Tracheal epithelial cell (primary cell): ENCODE data around the gene KPNA4. TPM values are rescaled to one million over a fixed set of nuclear protein-coding genes. Genes with fewer than 3 reads are reported as not detected.

ENCODE experiments used
- total RNA-seq: library from RNA; depleted of rRNA; stranded (reverse); fragments of >200 nt; gene quantifications from 2 replicates; pipeline ENCODE4 v1.2.1, GENCODE V29; 2014

KPNA4 gene, protein sequence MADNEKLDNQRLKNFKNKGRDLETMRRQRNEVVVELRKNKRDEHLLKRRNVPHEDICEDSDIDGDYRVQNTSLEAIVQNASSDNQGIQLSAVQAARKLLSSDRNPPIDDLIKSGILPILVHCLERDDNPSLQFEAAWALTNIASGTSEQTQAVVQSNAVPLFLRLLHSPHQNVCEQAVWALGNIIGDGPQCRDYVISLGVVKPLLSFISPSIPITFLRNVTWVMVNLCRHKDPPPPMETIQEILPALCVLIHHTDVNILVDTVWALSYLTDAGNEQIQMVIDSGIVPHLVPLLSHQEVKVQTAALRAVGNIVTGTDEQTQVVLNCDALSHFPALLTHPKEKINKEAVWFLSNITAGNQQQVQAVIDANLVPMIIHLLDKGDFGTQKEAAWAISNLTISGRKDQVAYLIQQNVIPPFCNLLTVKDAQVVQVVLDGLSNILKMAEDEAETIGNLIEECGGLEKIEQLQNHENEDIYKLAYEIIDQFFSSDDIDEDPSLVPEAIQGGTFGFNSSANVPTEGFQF
- 32.0 and 33.0 TPM in 2 replicates for total RNA-seq

DNA sequence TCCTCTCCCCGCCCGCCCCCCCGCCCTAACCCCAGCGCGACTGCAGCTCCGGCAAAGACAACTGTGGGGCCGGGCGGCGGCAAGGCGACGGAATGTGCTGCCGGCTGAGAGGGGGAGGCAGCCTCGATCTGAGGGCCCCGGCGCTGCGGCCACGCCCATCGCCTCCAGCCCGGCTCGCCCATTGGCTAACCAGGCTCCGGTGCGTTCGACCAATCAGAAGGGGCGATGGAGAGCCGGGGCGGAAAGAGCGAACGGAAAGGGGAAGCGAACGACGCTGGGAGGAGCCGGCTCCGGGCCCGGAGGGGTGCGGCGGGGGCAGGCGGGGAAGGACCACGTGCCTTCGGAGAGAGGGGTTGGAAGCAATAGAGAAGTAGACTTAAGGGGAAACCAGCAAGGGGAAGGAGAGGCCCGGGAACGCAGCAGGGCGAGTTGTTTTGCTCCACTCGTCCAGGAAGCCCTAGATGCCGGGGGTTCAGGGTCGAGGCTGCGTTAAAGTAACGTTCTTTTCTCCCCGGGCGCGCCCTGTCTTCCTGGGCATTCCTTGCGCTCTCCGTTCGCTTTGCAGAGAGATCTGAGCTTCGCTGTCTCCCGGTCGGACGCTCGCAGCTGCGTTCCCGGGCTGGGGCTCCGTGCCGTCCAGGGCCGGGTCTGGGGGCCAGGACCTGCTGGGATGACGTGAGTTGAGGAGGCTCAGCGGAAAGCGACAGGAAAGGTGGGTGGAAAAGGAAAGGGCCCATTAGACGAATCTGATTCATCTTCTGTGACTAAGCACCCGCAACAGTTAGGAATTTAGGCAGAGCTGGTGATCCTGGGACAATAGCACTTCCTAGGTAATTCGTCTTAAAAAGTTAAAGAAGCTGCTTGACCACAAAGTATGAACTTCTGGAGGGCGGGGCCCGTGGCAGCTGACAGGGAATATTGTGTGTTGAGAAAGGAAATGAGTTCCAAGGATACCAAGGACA lies at the start of gene KPNA4:
KPNA4 (minus strand) TSS at position 130 of the 962 bp plus-strand sequence. CDS start 289 bp downstream, outside the sequence.

DNA sequence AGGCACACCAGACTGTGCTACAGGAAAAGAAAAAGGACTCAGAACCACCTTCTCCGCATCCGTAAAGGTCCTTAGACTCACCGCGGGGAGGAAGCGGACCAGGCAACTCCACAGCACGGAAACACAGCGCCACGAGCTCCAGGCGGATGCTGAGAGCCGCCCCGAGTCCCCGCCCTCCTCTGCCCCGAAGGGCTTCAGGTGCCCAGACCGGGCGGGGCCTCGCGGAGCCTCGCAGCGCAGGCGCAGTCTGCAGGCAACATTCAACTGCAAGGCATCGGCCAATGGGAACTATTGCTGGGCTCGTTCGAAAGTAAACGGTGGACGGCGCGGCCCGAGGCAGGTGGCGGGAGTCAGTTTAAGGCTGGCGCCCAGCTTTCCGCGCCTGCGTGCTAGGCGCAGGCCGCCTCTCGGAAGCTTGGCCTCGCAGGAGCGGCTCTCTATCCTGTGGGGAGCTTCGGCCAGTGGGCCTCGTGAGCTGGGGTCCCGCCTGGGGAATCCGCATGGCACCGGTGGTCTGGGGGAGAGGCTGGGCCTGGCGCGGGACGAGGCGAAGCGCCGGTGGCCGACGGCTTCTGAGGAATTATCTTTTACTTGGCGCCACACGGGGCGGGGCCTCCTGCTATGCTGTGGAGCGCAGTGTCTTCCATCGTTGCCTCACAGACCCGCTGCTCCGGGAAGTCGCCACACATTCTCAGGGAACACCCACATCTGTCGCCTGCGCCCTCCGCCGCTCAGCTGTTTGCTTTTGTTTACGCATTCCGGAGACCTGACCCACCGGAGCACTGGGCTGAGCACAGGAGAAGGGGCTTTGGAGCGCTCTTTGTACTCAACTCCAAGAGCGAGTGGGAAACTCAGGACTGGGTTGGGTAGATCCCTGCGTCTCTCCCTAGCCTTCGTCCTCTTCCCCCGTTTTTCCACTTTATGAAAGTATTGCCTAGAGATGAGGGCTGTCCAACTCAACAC lies 115.5 kb downstream of the KPNA4 start, which contains the start of gene TRIM59:
TRIM59 (minus strand) TSS at position 151 of the 963 bp plus-strand sequence. CDS start 10,603 bp downstream, outside the sequence.

Other genes starting within 250 kb of the KPNA4 start
- gene IFT80, start 166.3 kb downstream of the KPNA4 start, total RNA-seq, result 13.7 and 19.4 TPM in 2 replicates
- gene SMC4, start 165.9 kb downstream of the KPNA4 start, total RNA-seq, result 11.1 and 13.2 TPM in 2 replicates
- gene TRIM59, start 115.8 kb downstream of the KPNA4 start, total RNA-seq, result 7.5 and 9.2 TPM in 2 replicates
- under 0.01 and 0.24 TPM in 2 replicates for gene ARL14, start 111.6 kb upstream of the KPNA4 start, total RNA-seq
- 1.9 and 7.0 TPM in 2 replicates for gene PPM1L, start 190.7 kb upstream of the KPNA4 start, total RNA-seq